GM19351 (cell line): ENCODE results near the gene KRTAP3-3.

Experiments
- ATAC-seq: cut with Tn5 transposase; IDR thresholded peaks from one replicate; pipeline ENCODE4 v1.9.1; 2021; ENCODE audit warnings: mild to moderate bottlenecking, moderate library complexity; ENCODE audit not compliant: unreplicated experiment

KRTAP3-3 gene

DNA sequence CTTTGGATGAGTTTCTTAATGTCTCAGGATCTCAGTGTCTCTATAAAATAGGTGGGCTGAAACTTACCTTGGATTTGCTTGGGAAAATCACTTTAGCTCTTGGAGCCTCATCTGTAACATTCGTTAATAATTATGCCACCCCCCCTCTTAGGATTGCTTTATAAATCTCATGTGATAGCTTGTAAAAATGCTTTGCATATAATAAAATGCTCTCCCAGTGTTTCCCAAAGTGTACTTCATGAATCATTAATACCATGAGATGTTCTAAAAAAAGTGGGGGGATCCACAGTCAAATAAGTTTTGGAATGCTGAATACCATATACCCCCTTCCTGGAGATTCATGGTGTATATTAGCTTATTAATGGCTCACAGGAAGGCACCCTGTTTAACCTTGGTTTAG is 32.4 kb downstream of the KRTAP3-3 start:
- ATAC-seq: no peak

DNA sequence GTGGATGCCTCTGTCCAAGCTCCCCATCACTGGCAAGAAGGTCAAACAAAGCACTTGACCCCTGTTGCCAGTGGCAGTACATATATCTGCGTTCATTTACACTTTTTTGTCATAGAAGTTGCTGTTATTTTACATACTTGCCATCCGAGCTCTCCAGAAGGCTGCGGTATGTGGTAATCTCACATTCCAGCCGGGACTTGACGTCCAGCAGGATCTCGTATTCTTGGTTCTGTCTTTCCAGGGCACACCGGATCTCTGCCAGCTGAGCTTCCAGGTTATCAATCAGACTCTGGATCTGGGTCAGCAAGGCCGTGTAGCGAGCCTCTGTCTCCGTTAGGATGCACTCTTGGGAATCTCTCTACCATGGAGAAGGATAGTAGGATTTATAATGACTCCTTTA is 33.8 kb downstream of the KRTAP3-3 start:
- no peak for ATAC-seq

DNA sequence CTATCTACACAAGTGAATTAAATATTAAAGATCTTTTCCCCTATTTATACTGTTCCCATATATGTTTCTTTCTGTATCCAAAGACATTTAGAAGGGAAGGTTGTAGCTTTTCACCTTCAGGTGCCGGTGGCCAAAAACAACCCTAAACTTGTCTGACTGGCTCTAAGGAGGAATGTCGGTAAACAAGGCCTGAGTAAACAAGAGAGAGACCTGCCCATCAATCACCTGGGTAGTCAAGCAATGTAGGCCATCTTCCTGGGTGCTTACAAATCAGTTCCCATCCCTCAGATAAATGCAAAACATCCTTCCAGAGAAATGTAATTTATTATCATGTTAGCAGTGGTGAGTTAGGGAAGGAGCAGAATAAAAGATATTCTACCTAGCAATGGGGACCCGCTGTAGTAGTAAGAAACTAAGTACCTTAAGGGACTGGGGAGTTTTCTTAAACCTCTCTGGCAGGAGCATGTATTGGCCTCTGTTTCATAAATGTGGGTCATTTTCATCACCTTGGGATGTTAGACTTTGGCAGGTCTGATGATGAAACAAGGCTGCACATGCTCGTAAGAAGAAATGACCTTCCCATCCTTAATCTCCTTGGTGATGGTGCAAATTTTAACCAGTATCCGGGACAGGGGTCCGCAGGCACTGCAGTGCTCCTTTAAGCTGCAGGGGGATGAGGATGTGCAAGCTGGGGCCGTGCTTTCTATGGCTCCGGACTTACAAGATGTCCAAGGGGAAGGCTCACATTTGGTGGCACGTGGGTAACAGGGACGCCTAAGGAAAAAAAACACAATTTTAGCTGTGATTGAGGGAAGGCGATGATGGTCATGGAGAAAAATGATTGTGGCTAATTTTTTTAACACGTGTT is 35.6 kb downstream of the KRTAP3-3 start:
- ATAC-seq: no peak

DNA sequence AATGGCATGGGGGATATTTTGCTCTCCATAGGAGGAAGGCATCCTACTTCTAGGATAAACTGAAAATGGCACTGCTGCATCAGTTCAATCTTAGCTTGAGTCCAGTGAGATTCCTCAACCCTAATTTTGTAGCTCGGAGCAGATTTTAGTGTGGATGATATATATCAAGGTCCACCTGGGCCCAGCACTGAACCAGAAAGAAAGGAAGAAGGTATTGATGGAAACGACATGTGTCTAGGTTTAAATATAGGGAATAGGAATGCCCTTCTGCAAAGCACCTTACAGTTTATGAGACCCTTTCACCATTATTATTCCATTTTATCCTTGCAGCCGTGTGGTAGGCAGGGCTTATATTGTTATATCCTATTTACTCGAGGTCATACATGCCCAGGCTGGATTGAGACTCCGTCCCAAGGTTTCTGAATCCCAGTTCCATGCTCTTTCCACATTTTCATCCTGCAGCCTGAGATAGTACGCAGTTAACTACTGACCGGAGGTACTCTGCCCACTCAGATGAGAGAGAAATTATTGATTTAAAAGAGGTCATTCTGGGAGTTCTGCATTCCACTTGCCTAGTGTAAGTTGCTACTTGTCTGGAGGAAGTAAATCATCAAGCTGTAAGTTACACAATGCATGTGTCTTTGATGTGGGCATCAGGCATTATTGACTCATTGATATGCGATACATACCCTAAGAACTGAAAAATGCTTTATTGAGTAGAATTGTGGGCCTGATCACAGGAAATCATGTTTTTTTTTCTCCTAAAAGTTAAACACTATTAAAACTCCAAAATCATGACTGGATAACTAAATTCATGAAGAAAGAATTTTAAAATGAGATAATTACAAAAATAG is 37.3 kb downstream of the KRTAP3-3 start:
- no peak for ATAC-seq

DNA sequence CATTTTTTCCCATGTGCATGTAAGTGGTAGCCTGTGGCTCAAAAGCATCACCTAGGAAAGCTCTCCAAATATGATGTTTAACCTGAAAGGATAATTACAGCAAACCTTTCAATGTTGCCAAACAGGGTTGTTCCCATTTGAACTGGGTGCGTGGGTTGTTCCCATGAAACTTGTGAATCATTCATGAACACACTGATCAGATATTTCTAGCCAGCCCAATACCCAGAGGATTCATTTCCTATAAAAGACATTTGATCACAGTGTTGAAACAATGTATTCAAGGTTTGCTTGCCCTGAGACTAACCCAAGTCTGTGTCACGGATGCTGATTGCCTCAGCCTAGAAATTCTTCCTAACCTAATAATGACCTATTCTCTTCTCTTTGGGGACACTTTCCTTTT is 40.1 kb downstream of the KRTAP3-3 start:
- no peak for ATAC-seq

DNA sequence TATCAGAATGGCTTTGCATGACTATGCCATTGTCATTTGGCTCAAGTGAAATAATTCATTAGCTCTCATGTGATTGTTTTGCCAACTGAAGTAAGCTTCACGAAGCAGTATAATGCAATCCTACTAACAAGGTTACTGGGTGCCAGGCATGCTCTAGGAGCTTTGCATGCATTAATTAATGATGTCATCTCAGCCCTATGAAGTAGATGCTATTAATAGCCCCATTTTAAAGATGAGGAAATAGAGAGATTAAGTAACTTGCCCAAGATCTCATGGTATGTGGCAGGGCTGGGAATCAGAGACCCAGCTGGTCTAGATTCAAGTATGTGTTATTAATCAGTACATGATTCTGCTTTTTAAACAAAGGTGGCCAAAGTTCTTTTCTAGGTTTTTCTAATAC is 41.3 kb downstream of the KRTAP3-3 start:
- no peak for ATAC-seq

DNA sequence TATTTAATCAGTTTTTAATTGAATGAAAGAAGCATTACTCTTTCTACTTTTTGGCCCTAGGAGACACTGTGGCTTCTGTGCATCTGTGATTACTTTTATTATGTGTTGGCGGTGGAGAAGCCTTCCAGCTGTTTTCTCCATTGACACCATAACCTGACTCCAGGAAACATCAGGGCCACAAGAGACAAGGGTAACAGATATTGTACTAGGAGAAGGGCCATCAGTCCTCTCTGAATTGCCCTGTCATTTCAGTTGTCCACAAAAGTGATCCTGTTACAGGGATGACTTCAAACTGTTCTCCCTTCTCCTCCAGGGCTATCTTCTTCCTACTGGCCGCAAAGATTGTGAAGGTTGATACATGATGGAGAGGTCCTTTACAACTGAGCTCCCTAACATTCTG is 41.8 kb downstream of the KRTAP3-3 start:
- no peak for ATAC-seq

DNA sequence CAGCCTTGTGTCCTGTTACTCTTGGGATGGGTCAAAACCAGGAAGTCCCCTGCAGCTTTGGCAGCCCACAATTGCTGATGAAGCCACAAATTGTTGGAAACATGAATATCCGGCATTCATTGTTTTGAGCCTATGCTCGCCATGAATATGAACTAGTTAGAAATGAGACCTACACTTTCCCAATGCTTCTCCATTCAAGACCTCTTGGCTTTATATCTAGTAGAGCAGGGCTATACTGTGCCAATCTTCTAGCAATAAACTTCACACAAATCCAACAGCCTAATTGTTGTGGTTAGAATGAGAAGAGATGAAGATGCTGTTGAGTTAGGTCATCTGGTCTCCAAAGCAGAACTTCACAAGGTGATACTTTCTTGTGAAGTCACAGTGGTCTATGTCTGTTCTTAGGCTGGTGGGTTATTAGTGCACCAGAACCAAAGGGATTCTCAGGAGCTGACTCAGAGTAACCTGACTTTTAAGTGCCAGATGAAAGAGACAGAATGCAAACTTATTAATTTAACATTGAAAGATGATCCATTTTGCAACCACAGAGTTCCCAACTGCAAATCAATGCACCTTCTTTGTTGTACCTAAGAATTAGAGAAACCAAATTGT is 42.8 kb downstream of the KRTAP3-3 start:
- ATAC-seq: no peak

DNA sequence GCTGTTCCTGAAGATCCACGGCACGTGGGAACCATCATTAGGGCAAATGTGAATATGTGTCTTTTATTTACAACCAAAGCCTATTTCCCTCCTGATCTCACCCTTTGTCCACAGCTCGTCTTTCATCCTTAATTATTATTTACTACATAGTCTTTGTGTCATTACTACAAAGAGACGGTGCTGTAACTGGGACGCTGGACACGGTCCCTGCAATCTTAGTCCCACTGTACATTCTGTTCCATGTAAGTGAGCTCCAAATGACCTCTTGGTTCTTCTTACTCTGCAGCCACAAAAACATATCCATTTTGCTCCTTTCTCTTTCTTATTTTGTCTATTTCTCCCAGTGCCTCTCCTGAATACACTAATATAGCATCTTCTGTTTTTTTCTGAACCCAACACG is 43.8 kb downstream of the KRTAP3-3 start:
- no peak for ATAC-seq

DNA sequence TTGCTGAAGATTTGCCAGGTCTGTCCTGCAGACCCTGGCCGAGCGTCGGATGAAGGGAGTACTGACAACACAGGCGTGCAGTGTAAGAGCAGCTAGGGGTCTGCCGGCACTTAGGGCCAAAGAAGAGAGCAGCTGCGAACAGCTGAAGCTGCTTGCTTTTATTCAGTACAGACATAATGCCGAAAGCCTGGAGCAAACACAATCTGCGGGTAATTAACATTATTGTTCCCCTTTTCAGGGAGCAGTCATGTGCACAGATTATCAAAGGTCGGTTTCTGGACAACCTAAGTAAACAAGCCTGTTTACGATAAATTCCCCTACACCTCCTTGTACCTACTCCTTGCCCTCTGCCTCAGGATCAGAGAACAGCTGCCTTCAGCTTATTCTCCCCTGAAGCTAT is 44.5 kb downstream of the KRTAP3-3 start:
- ATAC-seq: no peak

DNA sequence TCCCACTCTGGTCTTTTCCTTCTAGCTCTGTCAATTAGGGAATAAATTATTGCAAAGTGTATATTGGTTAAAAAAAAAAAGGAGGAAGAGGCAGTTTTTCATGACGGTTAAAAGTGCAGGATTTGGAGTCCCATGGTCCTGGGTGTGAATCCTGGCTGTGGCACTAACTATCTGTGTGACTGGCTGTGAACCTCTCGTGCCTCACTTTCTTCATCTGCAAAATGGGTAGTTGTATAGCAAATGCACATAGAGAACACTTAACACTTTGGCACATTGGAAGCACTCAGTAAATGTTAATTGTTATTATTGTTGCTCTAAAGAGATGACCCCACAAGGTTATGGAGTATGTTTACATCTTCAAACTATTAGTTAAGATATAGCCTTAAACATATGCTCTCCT is 46.0 kb downstream of the KRTAP3-3 start:
- no peak for ATAC-seq

DNA sequence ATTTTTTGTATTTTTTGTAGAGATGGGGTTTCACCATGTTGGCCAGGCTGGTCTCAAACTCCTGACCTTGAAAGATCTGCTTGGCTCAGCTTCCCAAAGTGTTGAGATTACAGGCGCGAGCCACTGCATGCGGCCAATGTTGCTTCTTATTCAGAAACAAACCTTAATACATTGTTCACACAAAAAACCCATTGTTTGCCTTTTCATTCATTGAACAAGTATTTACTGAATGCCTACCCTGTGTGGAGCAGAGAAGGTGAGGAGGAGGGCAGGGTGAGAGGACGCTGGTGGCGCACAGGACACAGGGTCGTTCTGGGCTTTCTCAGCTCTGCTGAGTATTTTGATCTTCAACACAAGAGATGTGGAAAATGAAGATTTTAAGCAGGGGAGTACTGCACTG is 48.5 kb downstream of the KRTAP3-3 start:
- no peak for ATAC-seq

DNA sequence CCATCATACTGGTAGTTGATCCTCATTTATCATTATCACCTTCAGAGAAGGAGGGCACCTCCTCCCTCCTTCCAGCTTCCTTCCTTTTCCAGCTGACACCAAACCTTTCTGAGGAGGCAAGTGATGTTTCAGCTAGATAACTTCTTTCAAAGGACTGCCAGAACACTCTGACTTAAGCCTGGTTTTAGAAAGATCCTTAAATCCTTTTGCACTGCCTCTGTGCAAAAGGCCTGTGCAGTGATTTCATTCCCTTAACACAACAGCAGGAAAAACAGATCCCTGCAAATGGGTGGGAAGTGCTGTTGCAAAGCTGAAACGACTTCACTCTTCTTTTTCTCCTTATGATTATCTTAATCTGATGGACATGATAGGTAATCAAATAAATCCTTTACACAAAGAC is 49.4 kb downstream of the KRTAP3-3 start:
- ATAC-seq: no peak
